ENCODE measurements around the gene NTM.

Gene NTM

DNA sequence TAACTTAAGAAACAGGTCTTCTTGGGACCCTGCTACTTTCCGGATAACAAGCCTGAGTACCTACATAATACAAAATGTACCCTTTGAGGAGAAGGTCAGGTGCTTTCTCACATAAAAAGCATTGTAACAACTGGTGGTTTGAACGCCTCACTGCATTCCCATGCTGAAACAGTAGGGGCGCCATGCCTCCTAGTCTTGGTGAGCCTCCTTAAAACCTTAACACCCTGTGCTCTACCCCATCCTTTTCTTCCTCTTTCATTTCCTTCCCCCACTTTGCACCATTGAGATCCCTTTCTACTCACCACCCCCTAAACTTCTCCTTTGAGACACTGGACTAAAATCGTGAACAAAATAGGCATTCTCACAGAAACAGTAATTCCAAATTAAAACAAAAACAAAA, 729.3 kb downstream of the NTM start:
- TF ChIP-seq, protein P1, sequence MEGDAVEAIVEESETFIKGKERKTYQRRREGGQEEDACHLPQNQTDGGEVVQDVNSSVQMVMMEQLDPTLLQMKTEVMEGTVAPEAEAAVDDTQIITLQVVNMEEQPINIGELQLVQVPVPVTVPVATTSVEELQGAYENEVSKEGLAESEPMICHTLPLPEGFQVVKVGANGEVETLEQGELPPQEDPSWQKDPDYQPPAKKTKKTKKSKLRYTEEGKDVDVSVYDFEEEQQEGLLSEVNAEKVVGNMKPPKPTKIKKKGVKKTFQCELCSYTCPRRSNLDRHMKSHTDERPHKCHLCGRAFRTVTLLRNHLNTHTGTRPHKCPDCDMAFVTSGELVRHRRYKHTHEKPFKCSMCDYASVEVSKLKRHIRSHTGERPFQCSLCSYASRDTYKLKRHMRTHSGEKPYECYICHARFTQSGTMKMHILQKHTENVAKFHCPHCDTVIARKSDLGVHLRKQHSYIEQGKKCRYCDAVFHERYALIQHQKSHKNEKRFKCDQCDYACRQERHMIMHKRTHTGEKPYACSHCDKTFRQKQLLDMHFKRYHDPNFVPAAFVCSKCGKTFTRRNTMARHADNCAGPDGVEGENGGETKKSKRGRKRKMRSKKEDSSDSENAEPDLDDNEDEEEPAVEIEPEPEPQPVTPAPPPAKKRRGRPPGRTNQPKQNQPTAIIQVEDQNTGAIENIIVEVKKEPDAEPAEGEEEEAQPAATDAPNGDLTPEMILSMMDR (IDR thresholded peaks at IDR 0.05; ENCODE audit: low read depth, low read length) = no peak
- no peak for DNase-seq (ENCODE audit: extremely low read depth, low read depth)

DNA sequence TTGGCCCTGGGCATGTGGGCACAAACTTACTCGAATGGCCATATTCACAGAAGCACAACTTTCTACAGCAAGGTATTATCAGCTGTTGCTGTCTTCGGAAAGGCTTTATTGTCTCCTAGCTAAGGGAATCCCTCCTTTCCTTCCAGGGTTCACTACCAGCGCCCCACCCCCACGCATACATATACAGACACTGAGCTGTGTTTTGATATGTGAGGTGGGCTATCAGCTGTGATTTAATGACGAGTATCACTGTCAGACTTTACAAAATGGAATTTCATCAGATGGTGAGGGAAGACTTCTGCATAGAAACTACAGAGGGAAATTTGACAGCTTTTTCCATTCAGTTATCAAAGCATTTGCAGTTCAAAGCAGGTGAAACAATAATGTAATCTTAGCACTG, 730.2 kb downstream of the NTM start:
- TF ChIP-seq, protein P1 (IDR thresholded peaks at IDR 0.05; ENCODE audit: low read depth, low read length) = no peak
- no peak for DNase-seq (ENCODE audit: extremely low read depth, low read depth)

DNA sequence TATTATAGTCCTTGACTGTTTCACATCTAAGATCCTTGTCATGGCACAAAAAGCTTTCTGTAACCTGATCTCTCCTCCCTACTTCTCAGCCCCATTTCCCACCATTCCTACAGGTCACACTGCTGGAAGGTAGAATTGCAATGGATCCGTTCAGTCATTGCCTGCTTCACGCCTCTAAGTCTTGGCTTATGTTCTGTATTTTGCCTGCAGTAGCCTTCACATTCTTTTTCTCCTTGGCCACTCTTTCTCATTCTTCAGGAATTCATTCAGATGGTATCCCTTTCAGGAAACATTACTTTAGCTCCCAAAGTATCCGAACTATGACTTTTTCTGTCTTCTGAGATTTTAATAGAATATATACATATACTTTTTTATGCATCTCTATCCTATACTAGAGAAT, 731.5 kb downstream of the NTM start:
- DNase-seq (ENCODE audit: extremely low read depth, low read depth) = no peak
- TF ChIP-seq, protein P1 (IDR thresholded peaks at IDR 0.05; ENCODE audit: low read depth, low read length) = no peak

DNA sequence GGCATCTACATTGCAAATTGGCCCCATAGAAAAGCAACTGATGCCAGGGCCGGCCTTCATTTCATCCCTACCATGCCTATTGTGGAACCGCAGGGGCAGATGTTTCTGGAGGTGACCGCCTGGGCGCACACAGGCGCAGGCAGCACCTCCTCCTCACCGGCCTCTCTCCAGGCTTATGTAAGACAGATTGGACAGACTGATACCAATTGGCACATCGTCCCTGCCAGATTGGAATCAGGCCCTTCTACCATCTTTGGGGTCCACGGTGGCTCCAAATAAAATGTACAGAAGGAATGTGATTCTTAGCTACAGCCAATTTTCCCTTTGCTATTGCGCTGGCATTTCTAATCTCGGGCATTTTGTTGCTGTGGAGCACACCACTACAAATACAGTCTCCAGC, 732.6 kb downstream of the NTM start:
- no peak for DNase-seq (ENCODE audit: extremely low read depth, low read depth)
- TF ChIP-seq, protein P1 (IDR thresholded peaks at IDR 0.05; ENCODE audit: low read depth, low read length) = no peak

DNA sequence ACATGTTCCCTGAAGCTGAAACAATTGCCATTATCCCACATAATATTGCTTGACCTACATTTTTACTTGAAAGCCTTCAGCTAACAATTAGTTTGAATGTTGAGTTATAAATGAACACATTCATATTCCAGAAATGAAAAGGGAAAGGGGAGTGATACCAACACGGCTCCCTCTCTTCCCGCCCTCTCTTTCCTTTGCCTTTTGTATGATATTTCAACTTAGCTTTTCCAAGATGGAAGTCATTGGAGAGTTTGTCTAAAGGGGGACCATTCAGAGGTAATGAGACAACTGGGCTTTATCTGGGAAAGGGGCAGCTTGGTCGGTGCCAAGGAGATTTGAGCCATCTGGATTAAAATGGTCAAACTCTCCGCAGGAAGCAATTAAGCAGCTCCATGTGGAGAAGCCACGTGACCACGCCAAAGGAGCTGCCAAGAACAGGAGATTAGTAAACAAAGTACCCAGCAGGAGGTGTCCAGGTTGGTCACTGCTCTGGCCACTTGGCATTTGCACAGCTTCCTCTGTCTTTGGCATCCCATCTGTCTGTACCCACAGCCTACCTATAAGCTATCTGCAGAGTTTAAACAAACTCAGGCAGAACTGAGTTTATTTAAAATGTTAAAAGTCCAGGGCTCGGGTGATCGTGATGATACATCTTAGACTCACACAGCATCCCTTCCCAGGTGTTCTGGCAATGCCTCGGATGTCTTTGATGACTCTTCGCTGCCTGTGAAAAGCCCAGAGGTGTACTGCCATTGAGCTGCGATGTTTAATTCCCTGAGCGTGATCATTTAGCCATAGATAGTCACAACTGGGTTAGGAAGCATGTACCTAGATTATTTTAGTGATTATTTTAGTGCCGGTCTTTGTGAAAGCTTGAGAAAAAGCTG, 735.9 kb downstream of the NTM start:
- DNase-seq (ENCODE audit: extremely low read depth, low read depth) = no peak
- TF ChIP-seq, protein P1 (IDR thresholded peaks at IDR 0.05; ENCODE audit: low read depth, low read length) = no peak

DNA sequence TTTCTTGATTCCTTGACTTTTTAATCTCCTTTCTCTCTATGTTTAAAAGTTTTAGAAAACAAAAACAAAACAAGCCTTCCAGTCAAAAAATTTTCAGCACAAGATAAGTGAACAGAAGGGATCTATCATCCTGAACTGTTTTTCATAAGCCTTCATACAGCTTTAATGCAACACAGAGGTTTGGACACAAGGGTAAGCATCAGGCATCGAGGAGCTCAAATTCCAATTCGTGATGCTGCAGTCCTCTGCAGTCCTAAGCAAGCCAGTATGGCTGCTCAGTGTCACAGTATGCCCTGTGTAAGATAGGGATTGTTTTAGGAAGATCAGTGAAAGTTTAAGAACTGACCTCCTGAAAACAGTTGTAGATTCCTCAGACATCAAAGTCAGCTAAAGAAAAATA, 740.9 kb downstream of the NTM start:
- no peak for DNase-seq (ENCODE audit: extremely low read depth, low read depth)
- TF ChIP-seq, protein P1 (IDR thresholded peaks at IDR 0.05; ENCODE audit: low read depth, low read length) = no peak

DNA sequence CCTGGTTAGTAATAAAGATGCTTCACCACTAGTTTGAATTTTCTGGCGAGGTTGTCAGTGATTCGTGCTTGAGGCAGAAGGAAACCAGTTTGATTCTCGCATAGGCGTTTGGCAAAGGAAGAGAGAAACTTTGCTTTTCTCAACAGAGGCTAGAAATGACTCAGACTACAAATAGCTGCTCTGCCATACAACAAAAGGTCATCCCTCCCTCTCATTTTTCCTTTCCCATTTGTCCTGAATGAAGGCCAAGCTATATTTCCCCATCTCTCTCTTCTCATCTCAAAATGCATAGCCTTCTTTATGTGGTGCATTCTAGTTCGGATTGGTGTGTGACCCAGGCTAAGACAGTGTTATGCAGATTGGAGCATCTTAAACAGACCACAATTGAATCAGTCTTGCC, 741.4 kb downstream of the NTM start:
- peak; percentile 71 for DNase-seq (ENCODE audit: extremely low read depth, low read depth)
- TF ChIP-seq, protein P1 (IDR thresholded peaks at IDR 0.05; ENCODE audit: low read depth, low read length) = no peak

Measured in AG09319 (cell line).